ENCODE measurements around the gene TSPAN13.

TSPAN13 gene

GRCh38 chr7:16774294-16774693, 20.7 kb downstream of the TSPAN13 start:
- Mint-ChIP-seq H3K4me3 (no peak overlapping the region), H3K27me3 (ENCODE audit: low read depth) (peaks cover 3% of the 10 kb centered on the region), H3K9me3 (no peaks in the 10 kb centered on the region), H3K36me3 (ENCODE audit: low read depth) (no peaks in the 10 kb centered on the region), H3K27ac (no peak overlapping the region), H3K4me1 (ENCODE audit: low read depth) (no peaks in the 10 kb centered on the region)
- no peak for DNase-seq (ENCODE audit: low spot score)

DNA sequence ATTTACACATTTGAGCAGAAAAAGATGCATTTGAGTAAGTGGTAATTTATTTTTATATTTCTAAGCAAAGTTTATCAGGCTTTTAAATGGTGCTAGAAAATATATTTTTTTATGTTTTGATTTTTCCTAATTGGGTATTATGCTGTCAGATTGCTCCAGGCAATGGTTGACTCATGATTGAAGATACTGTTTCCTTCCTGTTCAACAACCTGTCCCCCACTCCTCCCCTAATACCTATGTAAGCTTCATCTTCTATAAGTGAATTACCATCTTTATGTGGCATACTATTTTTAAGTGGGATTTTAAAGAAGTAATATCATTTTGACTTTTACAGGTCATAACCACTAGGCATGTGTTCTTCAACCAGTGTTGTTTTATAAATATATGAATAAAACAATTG, 21.4 kb downstream of the TSPAN13 start:
- H3K36me3 Mint-ChIP-seq (ENCODE audit: low read depth) = no peaks in the 10 kb centered on the region
- peaks cover 3% of the 10 kb centered on the region for H3K27me3 Mint-ChIP-seq (ENCODE audit: low read depth)
- H3K9me3 Mint-ChIP-seq = no peaks in the 10 kb centered on the region
- no peak for DNase-seq (ENCODE audit: low spot score)
- H3K27ac Mint-ChIP-seq = no peak overlapping the region
- no peaks in the 10 kb centered on the region for H3K4me1 Mint-ChIP-seq (ENCODE audit: low read depth)
- no peak overlapping the region for H3K4me3 Mint-ChIP-seq

- Mint-ChIP-seq H3K9me3 (no peaks in the 10 kb centered on the region), H3K27me3 (ENCODE audit: low read depth) (peaks cover 3% of the 10 kb centered on the region), H3K4me1 (ENCODE audit: low read depth) (no peaks in the 10 kb centered on the region), H3K4me3 (no peak overlapping the region), H3K36me3 (ENCODE audit: low read depth) (no peaks in the 10 kb centered on the region), H3K27ac (no peak overlapping the region)
- no peak for DNase-seq (ENCODE audit: low spot score)
Observed at GRCh38 chr7:16776053-16776452, 22.5 kb downstream of the TSPAN13 start.

- no peak for DNase-seq (ENCODE audit: low spot score)
- H3K36me3 Mint-ChIP-seq (ENCODE audit: low read depth) = no peaks in the 10 kb centered on the region
- H3K4me3 Mint-ChIP-seq = no peak overlapping the region
- H3K27me3 Mint-ChIP-seq (ENCODE audit: low read depth) = peaks cover 3% of the 10 kb centered on the region
- H3K9me3 Mint-ChIP-seq = no peaks in the 10 kb centered on the region
- no peak overlapping the region for H3K27ac Mint-ChIP-seq
- no peaks in the 10 kb centered on the region for H3K4me1 Mint-ChIP-seq (ENCODE audit: low read depth)
Observed at GRCh38 chr7:16778476-16778875, 24.9 kb downstream of the TSPAN13 start.

- H3K4me3 Mint-ChIP-seq = no peak overlapping the region
- no peak overlapping the region for H3K27ac Mint-ChIP-seq
- no peaks in the 10 kb centered on the region for H3K9me3 Mint-ChIP-seq
- DNase-seq (ENCODE audit: low spot score) = no peak
- peaks cover 3% of the 10 kb centered on the region for H3K27me3 Mint-ChIP-seq (ENCODE audit: low read depth)
- no peaks in the 10 kb centered on the region for H3K4me1 Mint-ChIP-seq (ENCODE audit: low read depth)
- H3K36me3 Mint-ChIP-seq (ENCODE audit: low read depth) = no peaks in the 10 kb centered on the region
Observed at GRCh38 chr7:16779051-16779450, 25.5 kb downstream of the TSPAN13 start.

- H3K4me3 Mint-ChIP-seq = no peak overlapping the region
- no peaks in the 10 kb centered on the region for H3K9me3 Mint-ChIP-seq
- no peaks in the 10 kb centered on the region for H3K4me1 Mint-ChIP-seq (ENCODE audit: low read depth)
- no peaks in the 10 kb centered on the region for H3K27me3 Mint-ChIP-seq (ENCODE audit: low read depth)
- no peak overlapping the region for H3K27ac Mint-ChIP-seq
- DNase-seq (ENCODE audit: low spot score) = no peak
- no peaks in the 10 kb centered on the region for H3K36me3 Mint-ChIP-seq (ENCODE audit: low read depth)
Observed at GRCh38 chr7:16780596-16780995, 27.0 kb downstream of the TSPAN13 start.

DNA sequence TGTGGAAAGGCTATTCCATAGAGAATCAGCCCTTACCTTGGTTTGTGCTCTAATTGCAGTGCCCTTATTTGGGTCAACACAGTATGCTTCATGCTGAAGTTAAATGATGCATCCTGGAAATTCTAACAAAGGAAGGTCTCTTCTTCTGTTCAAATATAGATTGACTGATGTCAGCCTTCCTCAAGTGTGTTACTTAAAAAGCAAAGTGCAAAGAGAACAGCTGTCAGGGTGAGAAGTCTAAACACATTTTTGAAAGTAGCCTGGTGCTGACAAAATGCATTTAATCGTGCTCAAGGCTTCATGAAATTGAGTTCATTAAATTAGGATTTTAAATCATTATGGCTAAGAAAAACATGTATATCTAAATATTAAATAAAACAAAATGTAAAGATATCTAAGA, 31.8 kb downstream of the TSPAN13 start:
- Mint-ChIP-seq H3K27ac (no peak overlapping the region), H3K4me1 (ENCODE audit: low read depth) (no peaks in the 10 kb centered on the region), H3K27me3 (ENCODE audit: low read depth) (no peaks in the 10 kb centered on the region), H3K36me3 (ENCODE audit: low read depth) (no peaks in the 10 kb centered on the region), H3K9me3 (no peaks in the 10 kb centered on the region), H3K4me3 (no peak overlapping the region)
- DNase-seq (ENCODE audit: low spot score) = no peak

DNA sequence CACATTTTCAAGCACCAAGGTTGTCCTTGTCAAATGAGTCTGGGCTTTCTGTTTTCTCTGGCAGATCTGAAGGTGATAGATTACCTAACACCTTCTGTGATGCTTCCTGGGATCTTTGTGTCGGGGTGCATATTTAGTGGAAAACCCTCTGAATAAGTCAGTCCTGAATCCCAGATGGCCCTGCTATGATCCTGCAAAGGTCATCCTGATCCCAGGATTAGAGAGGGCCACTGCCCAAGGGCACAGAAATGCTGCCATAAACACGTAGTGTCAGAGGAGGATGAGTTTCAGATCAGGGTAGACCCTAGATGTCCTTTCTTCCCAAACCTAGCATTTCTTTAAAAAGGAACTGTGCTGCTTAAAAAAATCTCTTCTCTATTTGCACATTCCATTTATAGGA, 32.3 kb downstream of the TSPAN13 start:
- Mint-ChIP-seq H3K36me3 (ENCODE audit: low read depth) (no peaks in the 10 kb centered on the region), H3K27me3 (ENCODE audit: low read depth) (no peaks in the 10 kb centered on the region), H3K27ac (no peak overlapping the region), H3K4me3 (no peak overlapping the region), H3K9me3 (no peaks in the 10 kb centered on the region), H3K4me1 (ENCODE audit: low read depth) (no peaks in the 10 kb centered on the region)
- no peak for DNase-seq (ENCODE audit: low spot score)

- Mint-ChIP-seq H3K4me3 (no peak overlapping the region), H3K27me3 (ENCODE audit: low read depth) (no peaks in the 10 kb centered on the region), H3K27ac (no peak overlapping the region), H3K9me3 (no peaks in the 10 kb centered on the region), H3K36me3 (ENCODE audit: low read depth) (no peaks in the 10 kb centered on the region), H3K4me1 (ENCODE audit: low read depth) (no peaks in the 10 kb centered on the region)
- no peak for DNase-seq (ENCODE audit: low spot score)
Observed at GRCh38 chr7:16786257-16786656, 32.7 kb downstream of the TSPAN13 start.

DNA sequence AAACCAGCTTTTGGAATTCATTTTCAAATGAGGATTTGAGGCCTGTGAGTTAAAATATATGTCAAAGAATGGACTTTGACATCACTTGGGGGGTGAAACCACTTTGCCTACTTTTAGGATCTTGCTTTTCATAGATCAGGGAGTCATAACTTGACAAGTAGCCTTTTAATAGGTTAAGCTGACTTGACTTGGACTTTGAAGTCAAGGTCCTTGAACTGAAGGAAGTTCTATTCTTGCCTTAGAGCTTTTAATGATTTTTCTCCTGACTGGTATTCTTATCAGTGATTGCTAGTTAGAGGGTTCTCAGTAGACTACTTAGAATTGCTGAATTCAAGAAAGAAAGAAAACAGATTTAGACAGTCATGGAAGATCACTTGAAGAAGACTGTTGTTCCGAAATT, 33.6 kb downstream of the TSPAN13 start:
- no peak for DNase-seq (ENCODE audit: low spot score)
- Mint-ChIP-seq H3K4me3 (no peak overlapping the region), H3K36me3 (ENCODE audit: low read depth) (no peaks in the 10 kb centered on the region), H3K27me3 (ENCODE audit: low read depth) (no peaks in the 10 kb centered on the region), H3K27ac (no peak overlapping the region), H3K4me1 (ENCODE audit: low read depth) (no peaks in the 10 kb centered on the region), H3K9me3 (no peaks in the 10 kb centered on the region)

DNA sequence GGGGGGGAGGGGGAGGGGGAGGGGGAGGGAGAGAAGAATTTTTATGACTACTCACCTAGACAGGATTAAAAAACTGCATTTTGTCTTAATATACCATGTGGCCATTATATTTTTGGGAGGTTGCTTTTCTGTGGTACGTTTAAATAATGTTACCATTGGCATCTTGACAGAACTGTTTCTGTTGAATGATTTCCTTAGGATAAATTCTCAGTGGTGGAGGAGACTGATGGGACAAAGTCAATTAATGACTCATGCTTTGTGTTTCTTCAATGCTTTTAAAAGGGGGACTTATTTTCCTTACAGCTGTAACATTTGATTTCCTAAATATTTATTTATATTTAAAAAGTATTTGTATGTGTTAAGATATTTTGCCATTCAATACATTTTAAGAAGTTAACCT, 37.5 kb downstream of the TSPAN13 start:
- DNase-seq (ENCODE audit: low spot score) = no peak
- Mint-ChIP-seq H3K4me1 (ENCODE audit: low read depth) (no peaks in the 10 kb centered on the region), H3K27ac (no peak overlapping the region), H3K27me3 (ENCODE audit: low read depth) (peaks cover 13% of the 10 kb centered on the region), H3K4me3 (no peak overlapping the region), H3K9me3 (no peaks in the 10 kb centered on the region), H3K36me3 (ENCODE audit: low read depth) (no peaks in the 10 kb centered on the region)

- no peaks in the 10 kb centered on the region for H3K36me3 Mint-ChIP-seq (ENCODE audit: low read depth)
- no peak overlapping the region for H3K27ac Mint-ChIP-seq
- H3K27me3 Mint-ChIP-seq (ENCODE audit: low read depth) = peaks cover 18% of the 10 kb centered on the region
- no peaks in the 10 kb centered on the region for H3K4me1 Mint-ChIP-seq (ENCODE audit: low read depth)
- no peaks in the 10 kb centered on the region for H3K9me3 Mint-ChIP-seq
- H3K4me3 Mint-ChIP-seq = no peak overlapping the region
- DNase-seq (ENCODE audit: low spot score) = no peak
Observed at GRCh38 chr7:16791905-16792698, 38.5 kb downstream of the TSPAN13 start.

GRCh38 chr7:16794986-16795385, 41.4 kb downstream of the TSPAN13 start:
- H3K27ac Mint-ChIP-seq = no peak overlapping the region
- H3K9me3 Mint-ChIP-seq = no peaks in the 10 kb centered on the region
- no peaks in the 10 kb centered on the region for H3K36me3 Mint-ChIP-seq (ENCODE audit: low read depth)

GRCh38 chr7:16795624-16796023, 42.1 kb downstream of the TSPAN13 start:
- DNase-seq (ENCODE audit: low spot score) = no peak
- Mint-ChIP-seq H3K27ac (no peak overlapping the region), H3K9me3 (no peaks in the 10 kb centered on the region), H3K27me3 (ENCODE audit: low read depth) (peaks cover 18% of the 10 kb centered on the region), H3K4me1 (ENCODE audit: low read depth) (no peaks in the 10 kb centered on the region), H3K36me3 (ENCODE audit: low read depth) (no peaks in the 10 kb centered on the region), H3K4me3 (no peak overlapping the region)

More at GRCh38 chr7:16794986-16795385, 41.4 kb downstream of the TSPAN13 start:
- no peak overlapping the region for H3K4me3 Mint-ChIP-seq
- DNase-seq (ENCODE audit: low spot score) = no peak
- H3K4me1 Mint-ChIP-seq (ENCODE audit: low read depth) = no peaks in the 10 kb centered on the region
- peaks cover 18% of the 10 kb centered on the region for H3K27me3 Mint-ChIP-seq (ENCODE audit: low read depth)

GRCh38 chr7:16801111-16801542, 47.6 kb downstream of the TSPAN13 start:
- Mint-ChIP-seq H3K27ac (no peak overlapping the region), H3K4me1 (ENCODE audit: low read depth) (no peaks in the 10 kb centered on the region), H3K27me3 (ENCODE audit: low read depth) (peaks cover 10% of the 10 kb centered on the region), H3K4me3 (no peak overlapping the region), H3K9me3 (no peaks in the 10 kb centered on the region), H3K36me3 (ENCODE audit: low read depth) (no peaks in the 10 kb centered on the region)
- no peak for DNase-seq (ENCODE audit: low spot score)
